DMS114 treated with DMSO at 0.1 percent for 48 hours (cell line): Measurements from ENCODE around the gene EN2.

Experiments used
- DNase-seq: peaks from one replicate; lab custom pipeline; 2025; ENCODE audit not compliant: unreplicated experiment; lab: John Stamatoyannopoulos, UW

Gene EN2

DNA sequence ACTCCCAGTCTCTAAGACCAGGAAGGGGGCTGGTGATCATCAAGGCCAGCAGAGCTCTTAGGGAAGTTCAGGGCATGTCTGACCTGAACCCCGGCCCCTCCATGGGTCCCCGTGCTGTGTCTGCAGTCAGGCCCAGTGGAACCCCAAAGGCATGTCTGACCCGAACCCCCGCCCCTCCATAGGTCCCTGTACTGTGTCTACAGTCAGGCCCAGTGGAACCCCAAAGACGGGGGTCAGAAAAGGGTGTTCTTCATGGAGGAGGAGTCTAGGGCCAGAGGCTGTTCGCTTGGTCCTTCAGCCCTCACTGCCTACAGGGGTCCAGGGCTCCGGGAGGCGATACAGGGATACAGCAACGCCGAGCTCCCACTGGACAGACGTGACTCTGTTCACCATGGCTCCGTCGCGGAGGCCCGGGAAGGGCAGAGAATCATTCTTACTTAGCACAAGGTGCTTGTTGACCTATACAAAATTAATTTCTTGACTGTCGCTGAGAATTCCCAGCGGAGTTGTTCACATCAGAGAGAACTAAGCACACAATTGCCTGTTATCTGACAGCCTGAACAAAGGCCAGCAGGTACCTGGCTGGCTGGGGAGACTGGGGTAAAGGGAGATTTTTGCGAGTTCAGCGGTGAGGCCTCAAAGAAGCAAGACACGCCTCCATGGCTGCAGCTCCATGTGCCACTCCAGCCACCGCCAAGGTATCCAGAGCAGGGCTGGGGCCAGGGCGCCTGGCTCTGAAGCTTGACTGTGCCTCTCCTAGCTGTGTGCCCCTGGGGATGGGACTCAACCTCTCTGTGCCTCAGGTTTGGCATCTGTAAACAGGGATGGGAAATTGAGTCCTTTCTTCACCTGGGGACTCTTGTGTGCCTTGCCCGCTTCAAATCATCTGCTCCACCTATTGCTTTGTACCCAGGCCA is 26.8 kb downstream of the EN2 start:
- DNase-seq, result no peak

DNA sequence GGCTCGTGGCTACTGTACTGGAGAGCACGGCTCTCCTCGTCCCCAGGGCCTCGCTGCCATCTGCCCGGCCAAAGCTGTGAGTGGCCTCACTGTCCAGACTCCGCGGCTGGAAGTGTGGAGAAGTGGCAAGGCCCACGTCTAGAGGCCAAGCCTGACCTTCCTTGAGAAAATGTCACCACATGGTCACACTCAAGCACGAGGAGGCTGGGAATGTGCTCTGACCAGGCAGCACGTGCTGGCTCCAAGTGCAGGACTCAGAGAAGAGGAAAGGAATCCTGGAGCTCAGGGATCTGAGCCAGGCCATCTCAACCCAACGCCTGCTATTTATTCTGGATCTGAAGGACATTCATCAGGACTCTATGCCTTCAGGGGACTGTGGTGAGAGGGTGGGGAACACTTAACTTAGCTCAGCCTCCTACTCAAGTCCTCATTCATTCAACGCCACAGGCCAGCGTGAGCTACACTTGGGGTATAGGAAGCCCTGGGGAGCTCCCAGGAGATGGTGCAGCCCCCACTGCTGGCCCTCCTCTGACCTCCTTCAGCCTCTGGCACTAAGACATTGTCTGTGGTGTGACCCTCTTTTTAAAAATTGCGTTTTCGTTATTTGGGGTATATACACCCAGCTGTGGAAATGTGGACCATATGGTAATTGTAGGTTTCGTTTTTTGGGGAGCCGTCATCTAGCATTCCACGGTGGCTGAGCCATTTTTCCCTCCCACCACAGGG is 29.0 kb downstream of the EN2 start:
- no peak for DNase-seq

DNA sequence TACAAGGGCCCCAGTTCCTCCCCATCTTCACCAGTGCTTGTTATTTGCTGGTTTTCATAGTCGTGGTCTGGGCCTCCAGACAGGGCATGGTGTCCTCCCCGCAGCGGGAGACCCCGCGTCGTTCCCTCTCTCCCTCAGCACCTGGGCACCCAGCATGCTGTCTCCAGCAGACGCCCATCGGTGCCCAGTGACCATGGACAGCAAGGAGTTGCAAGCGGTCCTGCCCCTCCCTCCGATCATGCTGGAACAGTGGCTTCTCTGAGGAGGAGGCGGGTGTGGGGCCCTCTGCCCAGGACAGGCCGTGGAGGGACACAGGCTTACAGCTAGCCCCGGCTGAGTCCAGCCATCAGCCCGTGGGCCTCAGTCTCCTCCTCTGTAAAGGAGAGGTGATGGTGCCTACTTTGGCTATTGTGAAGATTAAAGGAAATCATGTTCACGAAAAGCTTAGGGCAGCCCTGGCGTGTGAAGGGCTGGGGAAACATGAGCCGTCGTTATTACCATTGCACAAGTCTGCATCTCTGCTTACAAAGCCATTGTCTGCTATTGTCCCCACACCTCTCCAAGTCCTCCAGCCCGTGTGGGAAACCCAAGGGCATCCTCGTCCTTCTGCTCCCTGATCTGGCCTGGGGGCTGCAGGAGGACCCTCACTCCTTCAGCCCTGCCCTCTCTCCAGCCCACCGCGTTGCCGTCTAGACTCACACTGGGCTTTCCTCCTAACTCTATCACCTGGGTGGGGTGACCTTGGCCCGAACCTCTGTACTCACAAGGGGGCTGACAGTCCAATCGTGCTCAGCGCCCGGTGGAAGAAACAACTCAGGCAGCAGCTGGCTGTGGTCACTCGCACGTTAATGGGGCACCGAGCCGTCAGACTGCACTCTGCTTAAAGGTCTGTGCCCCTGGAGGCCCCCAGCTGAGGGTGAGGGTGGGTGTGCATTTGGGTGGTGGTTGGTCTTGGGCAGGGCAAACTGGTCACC is 29.9 kb downstream of the EN2 start:
- no peak for DNase-seq

DNA sequence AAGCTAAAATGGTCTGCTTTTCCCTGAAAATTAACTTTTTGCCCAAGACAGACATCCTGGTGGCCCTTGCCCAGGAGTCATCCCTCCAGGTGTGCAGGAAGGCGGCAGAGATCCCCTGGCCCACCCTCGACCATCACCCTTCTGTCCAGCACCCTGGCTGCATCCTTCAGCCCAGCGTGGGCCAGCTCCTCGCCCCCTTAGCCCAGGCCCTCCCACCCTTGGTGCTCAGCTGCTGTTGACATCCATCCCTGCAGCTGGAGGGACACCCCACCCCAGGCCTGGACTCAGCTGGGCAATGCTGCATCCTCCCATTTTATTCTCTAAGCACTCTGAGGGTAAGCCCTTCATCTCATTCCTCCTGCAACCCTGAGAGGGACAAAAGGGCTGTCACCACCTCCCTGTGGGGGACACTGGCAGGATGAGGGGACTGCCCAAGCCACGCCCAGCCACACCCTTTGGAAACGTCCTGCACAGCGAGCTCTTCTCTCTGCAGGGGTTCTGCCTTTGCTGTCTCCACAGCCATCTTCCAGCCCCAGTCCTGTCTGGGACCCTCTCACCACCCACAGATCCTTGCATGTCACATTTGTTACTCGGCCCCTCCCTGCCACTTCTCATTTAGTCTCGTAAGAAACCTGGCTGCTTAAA is 30.7 kb downstream of the EN2 start:
- no peak for DNase-seq

DNA sequence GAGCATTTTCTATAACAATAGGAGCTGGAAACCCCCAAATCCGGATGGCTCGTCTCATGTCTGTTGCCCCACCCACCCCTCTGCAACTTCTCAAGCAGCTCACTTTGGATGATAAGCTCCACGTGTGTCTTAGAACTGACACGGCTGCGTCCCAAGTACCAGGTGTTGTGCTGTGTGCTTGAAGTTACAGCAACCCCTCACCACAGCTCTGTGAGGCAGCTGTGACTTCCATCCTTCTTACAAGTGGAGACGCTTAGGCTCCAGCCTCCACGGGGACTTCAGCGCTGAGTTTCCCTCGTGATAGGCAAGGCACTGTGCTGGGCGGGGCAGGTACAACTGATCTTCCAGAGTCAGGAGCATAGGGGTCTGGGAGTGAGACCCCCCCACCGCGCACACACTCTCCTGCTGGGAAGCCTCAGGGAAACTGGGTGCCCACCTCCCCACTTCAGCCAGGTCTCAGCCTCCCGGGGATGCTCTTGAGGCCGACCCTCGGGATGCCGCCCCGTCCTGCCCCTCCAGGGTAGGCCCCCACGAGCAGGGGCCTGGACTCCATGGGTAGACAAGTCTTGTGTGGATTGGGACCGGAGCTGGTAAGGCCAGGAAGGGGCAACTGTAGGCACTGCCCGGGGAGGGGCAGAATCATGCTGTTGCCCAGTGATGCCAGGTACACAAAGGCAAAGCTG is 31.4 kb downstream of the EN2 start:
- no peak for DNase-seq

DNA sequence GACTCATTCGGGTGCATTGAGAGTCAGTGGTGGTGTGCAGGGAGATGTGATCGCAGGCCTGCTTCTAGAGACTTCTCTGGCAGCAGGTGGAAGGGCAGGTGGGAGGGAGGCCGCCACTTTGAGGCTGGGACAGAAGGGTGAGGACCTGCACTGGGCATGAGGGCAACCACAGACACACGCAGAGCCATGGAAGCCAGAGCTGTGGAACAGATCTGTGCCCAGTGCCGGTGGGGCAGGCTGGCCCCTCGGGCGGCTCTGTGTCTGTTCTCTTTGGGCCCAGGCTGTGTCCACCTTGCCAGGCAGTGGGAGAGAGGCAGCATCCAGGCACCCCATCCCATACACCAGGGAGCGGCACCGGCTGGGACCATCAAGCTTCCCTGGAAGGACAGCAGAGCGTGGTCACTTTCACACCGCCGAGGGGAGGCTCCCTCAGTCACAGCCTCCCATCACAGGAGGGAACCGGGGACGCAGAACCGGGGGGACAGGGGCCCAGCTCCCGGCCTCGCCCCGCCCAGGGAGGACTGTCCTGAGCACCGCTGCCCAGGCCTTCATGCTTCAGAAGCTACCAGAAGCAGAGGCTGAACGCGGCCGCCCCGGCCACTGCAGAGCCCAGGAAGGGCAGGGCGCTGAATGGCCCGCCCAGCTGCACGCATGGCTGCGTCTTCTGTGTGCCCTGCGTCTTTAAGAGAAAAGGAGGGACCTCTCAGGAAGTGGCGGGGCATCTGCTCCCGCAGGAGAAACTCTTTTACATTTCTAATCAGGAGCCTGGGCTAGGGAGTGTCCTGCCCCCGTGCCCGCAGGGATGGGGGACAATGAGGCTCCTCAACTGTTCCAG is 32.1 kb downstream of the EN2 start:
- DNase-seq, result no peak

DNA sequence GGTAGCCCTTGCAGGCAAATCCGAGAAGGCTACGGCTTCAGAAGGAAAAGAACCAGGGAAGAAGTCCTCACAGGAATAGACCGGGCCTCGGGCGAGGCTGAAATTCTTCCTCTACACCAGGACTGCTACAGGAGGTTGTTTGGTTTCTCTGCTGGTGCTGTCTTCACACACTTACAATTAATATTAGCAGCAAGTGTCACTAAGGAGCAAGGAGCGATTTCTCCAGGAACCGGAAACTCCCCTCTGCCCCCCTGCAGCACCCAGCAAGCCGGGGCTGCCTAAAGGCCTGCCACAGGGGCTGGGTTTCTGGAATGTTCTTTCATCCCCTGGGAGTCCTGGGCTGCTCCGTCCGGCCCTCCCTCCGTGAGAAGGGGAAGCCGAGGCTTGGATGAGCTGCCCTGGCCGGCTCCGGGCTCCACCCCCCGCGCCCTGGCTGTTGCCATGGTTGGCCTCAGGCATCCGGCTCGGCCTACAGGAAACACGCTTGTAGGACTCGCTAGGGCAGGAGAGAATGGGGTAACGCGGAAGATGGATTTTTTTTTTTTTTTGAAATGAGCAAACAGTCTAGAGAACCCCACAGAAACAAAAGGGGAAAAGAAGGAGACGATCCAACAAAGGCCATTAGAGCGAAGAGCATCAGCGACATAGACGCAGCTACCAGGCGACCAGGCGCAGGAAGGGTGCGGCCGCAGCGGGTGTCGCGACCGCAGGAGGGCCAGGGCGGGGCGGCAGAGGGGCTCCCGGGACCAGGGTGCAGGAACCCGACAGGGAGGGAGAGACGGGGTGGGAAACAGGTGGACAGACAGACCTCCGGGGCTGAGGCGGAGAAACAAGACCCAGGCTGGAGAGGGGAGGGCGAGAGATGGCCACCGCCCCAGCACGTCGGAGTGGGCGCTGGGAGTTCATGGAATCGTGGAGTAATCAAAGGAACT is 33.0 kb downstream of the EN2 start:
- no peak for DNase-seq

DNA sequence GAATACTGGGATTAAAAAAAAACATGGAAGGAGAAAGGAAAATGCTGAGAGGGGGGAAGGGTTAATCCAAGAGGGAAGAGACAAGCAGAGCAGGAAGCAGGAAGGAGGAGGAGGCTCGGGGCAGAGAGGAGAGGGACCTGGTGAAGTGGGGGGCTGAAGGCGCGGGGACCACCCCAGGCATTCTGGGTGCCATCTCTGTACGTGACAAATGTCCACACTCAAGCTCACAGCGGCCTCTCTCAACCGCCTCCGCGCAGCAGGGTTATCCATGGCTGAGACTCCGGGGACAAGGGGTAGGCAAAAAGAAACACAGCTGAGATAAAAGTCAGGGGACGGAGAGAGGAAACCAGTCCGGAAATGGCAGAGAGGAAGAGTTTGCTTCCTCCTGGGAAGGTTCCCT is 33.9 kb downstream of the EN2 start:
- no peak for DNase-seq

DNA sequence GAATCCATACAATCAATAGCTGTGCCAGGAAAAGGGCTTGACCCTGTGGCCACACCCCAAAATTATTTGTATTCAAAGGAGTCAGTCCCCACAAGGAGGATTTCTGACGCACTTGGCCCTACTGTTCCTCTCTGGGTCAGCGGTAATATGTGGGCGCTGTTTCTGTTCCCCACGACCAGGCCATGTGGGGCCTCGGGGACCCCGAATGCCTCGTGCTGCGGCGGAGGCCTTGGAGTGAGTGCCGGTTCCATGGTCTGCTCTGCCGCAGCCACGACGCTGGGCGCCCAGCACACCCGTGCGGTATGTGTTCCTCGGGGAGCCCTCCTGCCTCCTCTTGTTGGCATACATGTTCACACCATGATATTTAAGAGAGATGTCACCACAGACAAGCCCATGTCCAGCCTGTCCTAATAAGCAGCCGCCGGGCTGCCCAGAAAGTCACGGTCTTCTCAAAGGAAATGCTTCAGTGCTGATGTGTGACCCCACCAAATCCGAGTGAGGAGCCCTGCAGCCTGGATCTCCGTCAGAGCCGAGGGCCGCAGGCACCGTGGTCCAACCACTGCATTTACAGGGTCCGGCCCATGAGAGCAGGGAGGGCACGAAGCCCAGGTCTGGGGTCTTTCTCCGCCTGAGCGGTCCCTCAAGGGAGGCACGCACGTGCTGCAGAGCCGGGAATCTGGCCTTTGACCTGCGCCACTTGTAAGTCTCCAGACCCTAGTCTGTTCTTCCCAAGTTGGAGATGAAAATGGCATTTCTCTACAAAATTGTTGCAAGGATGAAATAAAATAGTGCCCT is 36.0 kb downstream of the EN2 start:
- no peak for DNase-seq

DNA sequence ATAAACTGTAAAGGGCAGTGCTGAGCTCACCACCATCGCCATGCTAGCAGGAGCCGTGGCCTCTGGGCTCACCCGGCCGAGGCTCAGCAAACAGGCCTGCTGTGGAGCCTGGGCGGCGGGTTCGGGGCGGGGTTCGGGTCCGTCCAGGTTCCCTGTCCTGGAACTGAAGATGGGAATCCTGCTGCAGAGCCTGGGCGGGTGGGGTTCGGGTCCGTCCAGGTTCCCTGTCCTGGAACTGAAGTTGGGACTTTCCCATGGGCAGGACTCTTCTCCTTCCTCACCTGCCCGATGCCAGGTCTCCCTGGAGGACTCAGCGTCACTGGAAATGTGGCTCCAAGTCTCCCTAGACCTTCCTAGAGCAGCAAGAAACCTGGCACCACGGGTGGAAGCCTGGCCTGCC is 36.6 kb downstream of the EN2 start:
- no peak for DNase-seq

DNA sequence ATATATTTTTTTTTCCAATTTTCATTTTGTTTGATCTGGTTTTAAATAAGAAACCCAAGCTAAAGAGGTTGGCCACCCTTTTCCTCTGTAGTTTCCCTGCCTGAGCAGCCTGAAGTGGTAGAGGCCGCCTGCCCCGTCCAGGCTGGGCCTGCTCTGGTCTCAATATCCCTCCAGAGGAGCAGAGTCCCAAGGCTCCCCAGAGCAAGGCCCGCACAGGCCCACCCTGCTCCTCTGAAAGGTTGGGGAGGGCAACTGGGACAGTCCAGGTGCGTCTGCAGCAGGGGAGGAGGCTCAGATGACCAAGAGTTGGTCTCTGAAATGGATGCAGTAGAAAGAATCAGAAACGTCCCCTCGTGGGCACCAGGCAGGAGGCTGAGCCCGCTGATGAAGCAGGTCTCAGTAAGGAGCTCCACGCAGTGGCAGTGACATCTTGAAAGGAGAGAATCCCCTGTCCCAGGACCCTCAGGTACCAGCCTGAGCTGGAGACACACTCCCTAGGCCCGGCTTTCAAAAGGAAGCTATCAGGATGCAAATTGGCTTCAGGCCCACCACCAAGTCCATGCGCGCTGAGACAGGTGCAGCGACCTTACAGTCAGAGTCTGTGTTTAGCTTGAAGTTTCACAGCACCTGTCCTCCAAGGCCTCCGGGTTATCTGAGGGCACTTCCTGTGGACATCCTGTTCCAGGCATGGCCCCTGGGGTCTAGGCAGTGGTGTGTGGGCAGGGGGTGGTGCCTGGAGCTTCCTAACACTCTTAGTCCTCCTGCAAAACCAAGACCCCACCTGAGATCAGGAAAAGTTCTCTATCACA is 37.7 kb downstream of the EN2 start:
- no peak for DNase-seq

DNA sequence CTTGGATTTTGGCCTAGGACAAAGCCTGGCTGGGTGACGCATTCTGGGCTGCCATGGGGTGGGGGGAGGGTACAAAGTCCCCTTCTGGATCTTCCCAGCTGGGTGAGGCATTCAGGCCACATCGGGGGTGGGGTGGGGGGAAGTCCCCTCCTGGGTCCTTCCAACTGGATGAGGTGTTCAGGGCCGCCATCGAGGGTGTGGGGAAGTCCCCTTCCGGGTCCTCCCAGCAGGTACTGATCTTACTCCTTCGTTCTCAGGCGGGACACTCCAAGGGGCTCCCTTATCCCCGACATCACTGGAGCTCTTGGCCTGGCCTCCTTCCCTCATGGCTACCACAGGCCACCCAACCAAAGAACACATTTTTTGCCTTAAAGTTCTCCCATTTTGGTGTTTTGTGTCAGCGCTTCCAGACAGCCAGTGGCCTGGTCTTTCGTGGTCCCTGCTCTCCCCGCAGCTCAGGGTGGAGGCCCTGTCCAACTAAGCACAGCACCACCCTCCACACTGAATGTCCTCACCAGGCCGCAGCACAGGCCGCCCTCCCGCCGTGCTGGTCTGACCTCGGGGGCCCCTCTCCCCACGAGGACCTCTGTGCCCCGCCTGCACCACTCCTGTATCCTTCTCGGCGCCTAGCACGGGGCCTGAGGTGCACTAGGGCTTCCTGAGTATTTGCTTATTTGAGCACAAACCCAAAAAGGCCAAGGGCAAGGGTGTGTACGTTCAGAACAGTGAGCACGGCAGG is 38.5 kb downstream of the EN2 start:
- DNase-seq, result no peak

DNA sequence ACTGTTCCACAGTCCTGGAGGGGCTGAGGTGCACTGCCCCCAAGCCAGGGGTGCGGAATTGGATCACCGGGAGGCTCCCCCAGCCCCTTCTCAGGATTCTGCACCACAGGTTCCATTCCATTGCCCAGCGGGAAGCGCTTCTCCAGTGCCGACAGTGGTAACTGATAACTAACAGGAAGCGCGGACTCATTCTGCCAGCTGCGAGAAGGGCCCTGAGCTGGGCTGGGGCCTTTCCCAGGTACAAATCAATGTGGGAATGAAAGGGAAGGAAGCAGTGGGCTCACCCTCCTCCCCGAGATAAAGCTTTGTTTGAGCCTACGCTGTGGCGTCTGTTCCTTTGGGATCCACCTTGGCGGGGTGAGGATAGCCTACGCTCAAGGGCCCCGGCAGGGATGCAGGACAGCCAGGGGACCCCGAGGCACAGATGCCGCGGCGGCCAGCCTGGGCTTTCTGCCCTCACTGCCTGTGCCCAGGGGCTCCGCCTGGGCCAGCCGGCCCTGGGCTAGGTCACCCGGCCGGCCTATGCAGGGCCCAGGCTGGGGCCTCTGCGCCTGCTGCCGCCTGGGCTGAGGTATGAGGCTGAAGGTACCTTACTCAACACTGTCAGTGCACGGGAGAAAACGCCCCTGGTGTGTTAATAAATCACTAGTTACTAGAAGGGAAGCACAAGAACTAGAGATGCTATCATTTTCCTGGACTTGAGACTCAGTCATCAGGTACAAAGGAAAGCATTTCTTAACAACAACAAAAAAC is 39.4 kb downstream of the EN2 start:
- DNase-seq, result no peak

DNA sequence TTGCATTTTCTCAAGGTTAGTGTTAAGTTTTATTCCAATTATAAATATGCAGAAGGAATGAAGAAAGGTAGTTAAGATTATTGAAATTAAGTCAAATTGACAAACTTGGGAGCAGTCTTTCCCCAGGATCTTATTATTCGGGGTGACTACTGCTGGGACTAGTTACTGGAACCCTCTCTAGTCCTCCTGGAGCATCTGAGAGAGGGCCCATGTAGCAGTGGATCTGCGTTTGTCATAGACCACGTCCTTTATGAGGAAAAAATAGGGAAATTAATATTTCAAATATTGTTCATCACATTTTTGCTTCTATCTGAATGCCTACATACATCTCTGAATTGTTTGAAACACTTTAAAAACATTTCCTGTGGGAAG is 47.5 kb downstream of the EN2 start:
- no peak for DNase-seq

DNA sequence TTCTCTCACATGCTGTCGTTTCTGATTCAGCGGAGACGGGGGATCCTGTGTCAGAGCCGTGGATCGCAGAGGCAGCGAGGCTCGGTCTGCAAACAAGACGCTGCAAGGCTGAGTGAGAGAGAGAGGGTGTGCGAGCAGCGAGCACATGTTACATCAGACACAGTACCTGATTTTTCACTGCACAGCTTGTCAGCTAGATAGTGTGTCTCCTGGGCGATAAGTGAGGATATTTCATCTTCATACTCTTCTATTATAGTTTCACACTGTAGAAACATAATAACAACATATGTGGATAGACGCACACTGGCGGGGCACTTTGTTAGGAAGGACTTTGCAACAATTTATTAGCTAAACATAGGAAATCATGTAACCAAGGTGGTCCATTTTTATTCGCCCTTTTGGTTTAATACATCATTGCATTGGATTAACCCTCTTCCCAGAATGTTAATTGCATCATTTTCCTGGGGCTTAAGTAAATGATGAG is 49.0 kb downstream of the EN2 start:
- DNase-seq, result no peak
